OCI-LY7 (cell line): ENCODE results near the gene DMD.

Experiments used
- CTCF ChIP-seq: fragments of 200-600 bp; sonication (generic); conservative IDR thresholded peaks from 2 replicates; pipeline ENCODE4 v1.5.1; 2014; ENCODE audit warnings: mild to moderate bottlenecking, antibody characterized with exemption, low read length, moderate library complexity, mixed read lengths
- EZH2phosphoT487 ChIP-seq: fragments of 200-600 bp; sonication (generic); IDR thresholded peaks from 2 replicates; pipeline ENCODE4 v1.6.1; 2018; ENCODE audit warnings: low read depth, borderline replicate concordance, mild to moderate bottlenecking, mixed run types, antibody characterized with exemption, low read length, moderate library complexity, mixed read lengths

- no peak for TF ChIP-seq CTCF
- no peak for TF ChIP-seq EZH2phosphoT487
Measured at GRCh38 chrX:31166832-31167231, 2044.5 kb downstream of the DMD start.
